ENCODE measurements around the gene TMEM178A.
"Not testable (repeated sequence)": the region's sequence is repeated elsewhere in the genome, so short reads cannot be mapped to it uniquely, and the experiment has no call there.

Gene TMEM178A

GRCh38 chr2:39715822-39716221, 50.1 kb downstream of the TMEM178A start:
- peak in 2 of 14 donors; percentile 9 to 49 for DNase-seq

- peak in 1 of 14 donors; percentile 55 for DNase-seq
Measured at GRCh38 chr2:39717067-39717466, 51.4 kb downstream of the TMEM178A start.

- no peak for DNase-seq
Measured at GRCh38 chr2:39718483-39718882, 52.8 kb downstream of the TMEM178A start.

- DNase-seq, result peak in 10 of 14 donors; percentile 10 to 78 (median 62)
Measured at GRCh38 chr2:39719317-39719716, 53.6 kb downstream of the TMEM178A start.

GRCh38 chr2:39720970-39721369, 55.3 kb downstream of the TMEM178A start:
- DNase-seq, result no peak

GRCh38 chr2:39723497-39723896, 57.8 kb downstream of the TMEM178A start:
- DNase-seq, result no peak

GRCh38 chr2:39723946-39724827, 58.5 kb downstream of the TMEM178A start:
- no peak for DNase-seq

GRCh38 chr2:39724828-39725144, 59.1 kb downstream of the TMEM178A start:
- DNase-seq, result no peak

GRCh38 chr2:39725401-39725800, 59.7 kb downstream of the TMEM178A start:
- no peak for DNase-seq

- DNase-seq, result not testable (repeated sequence)
Measured at GRCh38 chr2:39728085-39728484, 62.4 kb downstream of the TMEM178A start.

- no peak for DNase-seq
Measured at GRCh38 chr2:39728941-39729351, 63.2 kb downstream of the TMEM178A start.

- DNase-seq, result no peak
Measured at GRCh38 chr2:39730276-39730675, 64.6 kb downstream of the TMEM178A start.

GRCh38 chr2:39730685-39731302, 65.1 kb downstream of the TMEM178A start:
- DNase-seq, result no peak

- DNase-seq, result no peak
Measured at GRCh38 chr2:39731546-39731945, 65.8 kb downstream of the TMEM178A start.

GRCh38 chr2:39732482-39732881, 66.8 kb downstream of the TMEM178A start:
- no peak for DNase-seq

- DNase-seq, result no peak
Measured at GRCh38 chr2:39733070-39733674, 67.5 kb downstream of the TMEM178A start.

- no peak for DNase-seq
Measured at GRCh38 chr2:39734445-39734844, 68.7 kb downstream of the TMEM178A start.

GRCh38 chr2:39735648-39736047, 69.9 kb downstream of the TMEM178A start:
- DNase-seq, result no peak

- no peak for DNase-seq
Measured at GRCh38 chr2:39736640-39737039, 70.9 kb downstream of the TMEM178A start.

- no peak for DNase-seq
Measured at GRCh38 chr2:39737661-39738060, 71.9 kb downstream of the TMEM178A start.

GRCh38 chr2:39738936-39739335, 73.2 kb downstream of the TMEM178A start:
- DNase-seq, result no peak

GRCh38 chr2:39739386-39739785, 73.7 kb downstream of the TMEM178A start:
- DNase-seq, result peak in 1 of 14 donors; percentile 72

GRCh38 chr2:39741871-39742270, 76.2 kb downstream of the TMEM178A start:
- DNase-seq, result no peak
